HG03045 (cell line): ENCODE results near the gene FGF14.

Experiments used
- ATAC-seq: cut with Tn5 transposase; IDR thresholded peaks from one replicate; pipeline ENCODE4 v1.9.1; 2021; ENCODE audit warnings: mild to moderate bottlenecking, moderate library complexity; ENCODE audit not compliant: unreplicated experiment

The FGF14 gene

GRCh38 chr13:101700598-101700997 lies 701.2 kb downstream of the FGF14 start:
- ATAC-seq = no peak

GRCh38 chr13:101698400-101698799 lies 703.4 kb downstream of the FGF14 start:
- no peak for ATAC-seq

- ATAC-seq = no peak
Measured at GRCh38 chr13:101697745-101698144, 704.1 kb downstream of the FGF14 start.

GRCh38 chr13:101695870-101696516 lies 705.9 kb downstream of the FGF14 start:
- no peak for ATAC-seq

GRCh38 chr13:101691341-101691860 lies 710.4 kb downstream of the FGF14 start:
- ATAC-seq = no peak

GRCh38 chr13:101690871-101691270 lies 711.0 kb downstream of the FGF14 start:
- no peak for ATAC-seq

- no peak for ATAC-seq
Measured at GRCh38 chr13:101686003-101686402, 715.8 kb downstream of the FGF14 start.

GRCh38 chr13:101681834-101682233 lies 720.0 kb downstream of the FGF14 start:
- ATAC-seq = no peak

GRCh38 chr13:101673360-101674105 lies 728.3 kb downstream of the FGF14 start:
- ATAC-seq = no peak

- ATAC-seq = no peak
Measured at GRCh38 chr13:101661839-101662238, 740.0 kb downstream of the FGF14 start.
